HFFc6 (cell line): ENCODE measurements around the gene SYDE1. TPM values are rescaled to one million over a fixed set of nuclear protein-coding genes. Genes with fewer than 3 reads are reported as not detected.
"Not testable (repeated sequence)": the region's sequence is repeated elsewhere in the genome, so short reads cannot be mapped to it uniquely, and the experiment has no call there.

Source experiments
- DNase-seq: peaks from one replicate; pipeline ENCODE4 v3.0.0-alpha.2; 2018
- H3K27ac Mint-ChIP-seq: 2 replicates; pipeline ENCODE4 v1.8.0; 2020; ENCODE audit warnings: mild to moderate bottlenecking, mixed read lengths
- H3K27me3 Mint-ChIP-seq: 2 replicates; pipeline ENCODE4 v1.8.0; 2021; ENCODE audit warnings: mild to moderate bottlenecking, moderate library complexity, mixed read lengths; ENCODE audit not compliant: insufficient read depth
- H3K36me3 Mint-ChIP-seq: 2 replicates; pipeline ENCODE4 v1.8.0; 2021; ENCODE audit warnings: low read depth, mixed read lengths
- H3K4me1 Mint-ChIP-seq: 2 replicates; pipeline ENCODE4 v1.8.0; 2020; ENCODE audit warnings: low read depth, mixed read lengths
- H3K4me3 Mint-ChIP-seq: 2 replicates; pipeline ENCODE4 v1.8.0; 2020; ENCODE audit warnings: mild to moderate bottlenecking, moderate library complexity, mixed read lengths
- H3K9me3 Mint-ChIP-seq: 2 replicates; pipeline ENCODE4 v1.8.0; 2020; ENCODE audit warnings: mild to moderate bottlenecking, mixed read lengths
- total RNA-seq, 6 experiments: library from RNA; stranded (reverse); fragmentation: NEBNext Ultra II Directional; extraction: Animal tissue kit (Norgen Biotek cat#: 25700); gene quantifications; 2 replicates in 1 of 6; 3 replicates in 5 of 6; pipeline ENCODE4 v1.2.3, GENCODE V29; 2021
- TF ChIP-seq, protein P1 (sequence below): fragments of 200-600 bp; sonication (generic); IDR thresholded peaks from 2 replicates; pipeline ENCODE4 v1.5.0; 2021; ENCODE audit warnings: antibody characterized with exemption, mild to moderate bottlenecking

The SYDE1 gene
- total RNA-seq, 6 experiments from 2014 or later: 88.6 to 96.1 (median 92.0) TPM

- DNase-seq: no peak
- TF ChIP-seq, protein P1, sequence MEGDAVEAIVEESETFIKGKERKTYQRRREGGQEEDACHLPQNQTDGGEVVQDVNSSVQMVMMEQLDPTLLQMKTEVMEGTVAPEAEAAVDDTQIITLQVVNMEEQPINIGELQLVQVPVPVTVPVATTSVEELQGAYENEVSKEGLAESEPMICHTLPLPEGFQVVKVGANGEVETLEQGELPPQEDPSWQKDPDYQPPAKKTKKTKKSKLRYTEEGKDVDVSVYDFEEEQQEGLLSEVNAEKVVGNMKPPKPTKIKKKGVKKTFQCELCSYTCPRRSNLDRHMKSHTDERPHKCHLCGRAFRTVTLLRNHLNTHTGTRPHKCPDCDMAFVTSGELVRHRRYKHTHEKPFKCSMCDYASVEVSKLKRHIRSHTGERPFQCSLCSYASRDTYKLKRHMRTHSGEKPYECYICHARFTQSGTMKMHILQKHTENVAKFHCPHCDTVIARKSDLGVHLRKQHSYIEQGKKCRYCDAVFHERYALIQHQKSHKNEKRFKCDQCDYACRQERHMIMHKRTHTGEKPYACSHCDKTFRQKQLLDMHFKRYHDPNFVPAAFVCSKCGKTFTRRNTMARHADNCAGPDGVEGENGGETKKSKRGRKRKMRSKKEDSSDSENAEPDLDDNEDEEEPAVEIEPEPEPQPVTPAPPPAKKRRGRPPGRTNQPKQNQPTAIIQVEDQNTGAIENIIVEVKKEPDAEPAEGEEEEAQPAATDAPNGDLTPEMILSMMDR: no peak
- H3K27me3 Mint-ChIP-seq: peaks cover 6% of the 10 kb centered on the region
- peaks cover 6% of the 10 kb centered on the region; the same call in 1 of the 2 replicates for H3K4me1 Mint-ChIP-seq
- H3K9me3 Mint-ChIP-seq: no peaks in the 10 kb centered on the region
- no peak overlapping the region for H3K27ac Mint-ChIP-seq
- no peaks in the 10 kb centered on the region for H3K36me3 Mint-ChIP-seq
- no peak overlapping the region for H3K4me3 Mint-ChIP-seq
Measured at GRCh38 chr19:15096223-15096622, 11.0 kb upstream of the SYDE1 start.

GRCh38 chr19:15097980-15098379 is 9.2 kb upstream of the SYDE1 start:
- H3K4me1 Mint-ChIP-seq, DNase-seq, H3K27me3 Mint-ChIP-seq, H3K27ac Mint-ChIP-seq, H3K9me3 Mint-ChIP-seq, H3K36me3 Mint-ChIP-seq, H3K4me3 Mint-ChIP-seq: not testable (repeated sequence)

- no peak overlapping the region for H3K4me3 Mint-ChIP-seq
- no peaks in the 10 kb centered on the region for H3K4me1 Mint-ChIP-seq
- no peak overlapping the region for H3K27ac Mint-ChIP-seq
Measured at GRCh38 chr19:15098460-15098859, 8.7 kb upstream of the SYDE1 start.

DNA sequence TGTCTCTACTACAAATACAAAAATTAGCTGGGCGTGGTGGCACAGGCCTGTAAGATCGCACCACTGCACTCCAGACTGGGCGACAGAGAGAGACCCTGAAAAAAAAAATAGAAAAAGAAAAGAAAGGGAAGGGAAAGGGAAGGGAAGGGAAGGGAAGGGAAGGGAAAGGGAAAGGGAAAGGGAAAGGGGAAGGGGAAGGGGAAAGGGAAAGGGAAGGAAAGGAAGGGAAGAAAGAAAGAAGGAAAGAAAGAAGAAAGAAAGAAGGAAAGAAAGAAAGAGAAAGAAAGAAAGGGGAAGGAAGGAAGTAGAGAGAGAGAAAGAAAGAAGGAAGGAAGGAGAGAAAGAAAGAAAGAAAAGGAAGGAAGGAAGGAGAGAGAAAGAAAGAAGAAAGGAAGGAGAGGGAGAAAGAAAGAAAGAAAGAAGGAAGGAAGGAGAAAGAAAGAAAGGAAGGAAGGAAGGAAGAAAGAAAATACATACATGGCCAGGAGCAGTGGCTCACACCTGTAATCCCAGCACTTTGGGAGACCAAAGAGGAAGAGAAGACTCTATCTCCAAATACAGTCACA is 8.1 kb upstream of the SYDE1 start:
- DNase-seq: no peak
- no peaks in the 10 kb centered on the region for H3K4me1 Mint-ChIP-seq
- no peak overlapping the region for H3K27ac Mint-ChIP-seq
- TF ChIP-seq, protein P1: no peak
- H3K4me3 Mint-ChIP-seq: no peak overlapping the region
- H3K36me3 Mint-ChIP-seq: peaks cover 6% of the 10 kb centered on the region; the same call in 1 of the 2 replicates
- peaks cover 10% of the 10 kb centered on the region for H3K27me3 Mint-ChIP-seq
- H3K9me3 Mint-ChIP-seq: peaks cover 9% of the 10 kb centered on the region

More at GRCh38 chr19:15098460-15098859, 8.7 kb upstream of the SYDE1 start:
- TF ChIP-seq, protein P1: no peak
- peaks cover 10% of the 10 kb centered on the region for H3K27me3 Mint-ChIP-seq
- peaks cover 3% of the 10 kb centered on the region for H3K9me3 Mint-ChIP-seq
- peaks cover 3% of the 10 kb centered on the region; the same call in 1 of the 2 replicates for H3K36me3 Mint-ChIP-seq
- no peak for DNase-seq

GRCh38 chr19:15101479-15102082 is 5.6 kb upstream of the SYDE1 start:
- Mint-ChIP-seq H3K27me3 (peaks cover 9% of the 10 kb centered on the region), H3K4me3 (no peak overlapping the region), H3K4me1 (peaks cover 3% of the 10 kb centered on the region), H3K9me3 (peaks cover 18% of the 10 kb centered on the region), H3K36me3 (peaks cover 6% of the 10 kb centered on the region), H3K27ac (no peak overlapping the region)
- peak; percentile 25 for DNase-seq
- TF ChIP-seq, protein P1: peak; percentile 85

DNA sequence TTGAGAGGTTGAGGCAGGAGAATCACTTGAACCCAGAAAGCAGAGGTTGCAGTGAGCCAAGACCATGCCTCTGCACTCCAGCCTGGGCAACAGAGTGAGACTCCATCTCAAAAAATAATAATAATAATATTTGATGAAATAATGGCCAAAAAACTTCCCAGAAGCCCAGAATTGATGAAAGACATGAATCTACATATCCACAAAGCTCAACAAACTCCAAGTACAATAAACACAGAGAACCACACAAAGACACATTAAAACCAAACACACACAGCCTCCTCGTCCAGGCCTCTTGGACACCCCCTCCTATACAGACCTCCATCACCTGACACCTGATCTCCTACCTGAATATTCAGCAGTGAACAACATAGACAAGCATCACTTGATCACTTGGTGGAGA is 3.2 kb upstream of the SYDE1 start:
- H3K4me3 Mint-ChIP-seq: no peak overlapping the region
- H3K9me3 Mint-ChIP-seq: peaks cover 18% of the 10 kb centered on the region

More for the DNA sequence above, 3.2 kb upstream of the SYDE1 start:
- Mint-ChIP-seq H3K4me1 (peaks cover 17% of the 10 kb centered on the region), H3K36me3 (peaks cover 6% of the 10 kb centered on the region), H3K27me3 (peaks cover 6% of the 10 kb centered on the region), H3K27ac (no peak overlapping the region)
- DNase-seq: no peak
- TF ChIP-seq, protein P1: no peak
